PC-9 (cell line): ENCODE data around the gene COL25A1. TPM values are rescaled to one million over a fixed set of nuclear protein-coding genes. Genes with fewer than 3 reads are reported as not detected.

Experiments used
- BruUV-seq: library from RNA; stranded (reverse); fragments of 400-500 nt; replicated peaks from 2 replicates; lab custom pipeline; 2021; lab: Mats Ljungman, UMichigan
- CTCF ChIA-PET: fragments of 300-600 bp; sonication (Branson Sonifier 250); formaldehyde crosslinking; loops from one replicate; lab custom pipeline; 2022; ENCODE audit warnings: antibody characterized with exemption; lab: Charles Lee
- POLR2A ChIA-PET: fragments of 300-600 bp; sonication (Branson Sonifier 250); formaldehyde crosslinking; loops from one replicate; lab custom pipeline; 2022; ENCODE audit warnings: antibody characterized with exemption; ENCODE audit not compliant: unreplicated experiment; lab: Charles Lee
- DNase-seq, 2 experiments: peaks; one replicate each; pipeline versions ENCODE4 v3.0.0 to v3.0.0-alpha.2; 2015 to 2022; ENCODE audit warnings: mixed read lengths in 1 of 2
- H2AFZ ChIP-seq: fragments of 200-600 bp; sonication (generic); 2 replicates; pipeline ENCODE4 v1.8.1; 2017; ENCODE audit warnings: antibody characterized with exemption
- H3F3A ChIP-seq: fragments of 200-600 bp; sonication (generic); 2 replicates; pipeline ENCODE4 v1.8.1; 2017; ENCODE audit warnings: antibody characterized with exemption, mild to moderate bottlenecking, low read depth; ENCODE audit not compliant: insufficient read depth
- H3K27ac ChIP-seq: fragments of 200-600 bp; sonication (generic); 2 replicates; pipeline ENCODE4 v1.6.1; 2016; ENCODE audit warnings: mixed run types
- H3K27me3 ChIP-seq: fragments of 200-600 bp; sonication (generic); 2 replicates; pipeline ENCODE4 v1.6.1; 2016; ENCODE audit warnings: low read depth, mixed run types; ENCODE audit not compliant: insufficient read depth
- H3K36me3 ChIP-seq: fragments of 200-600 bp; sonication (generic); 2 replicates; pipeline ENCODE4 v1.6.1; 2016; ENCODE audit warnings: low read depth, mixed run types
- H3K4me1 ChIP-seq: fragments of 200-600 bp; sonication (generic); replicated peaks from 2 replicates; pipeline ENCODE4 v1.6.1; 2016; ENCODE audit warnings: mixed run types; ENCODE audit not compliant: insufficient read depth
- H3K4me2 ChIP-seq: fragments of 200-600 bp; sonication (generic); 2 replicates; pipeline ENCODE4 v1.6.1; 2017; ENCODE audit warnings: mixed run types
- H3K4me3 ChIP-seq: fragments of 200-600 bp; sonication (generic); 2 replicates; pipeline ENCODE4 v1.6.1; 2016; ENCODE audit warnings: mixed run types
- H3K79me2 ChIP-seq: fragments of 200-600 bp; sonication (generic); 2 replicates; pipeline ENCODE4 v1.6.1; 2017; ENCODE audit warnings: low read depth, mixed run types
- H3K9me2 ChIP-seq: fragments of 200-600 bp; sonication (generic); 2 replicates; pipeline ENCODE4 v1.8.1; 2017; ENCODE audit warnings: mild to moderate bottlenecking; ENCODE audit not compliant: insufficient read depth
- H3K9me3 ChIP-seq: fragments of 200-600 bp; sonication (generic); 2 replicates; pipeline ENCODE4 v1.8.1; 2016; ENCODE audit warnings: low read depth; ENCODE audit not compliant: insufficient read depth
- H4K20me1 ChIP-seq: fragments of 200-600 bp; sonication (generic); 2 replicates; pipeline ENCODE4 v1.8.1; 2017; ENCODE audit not compliant: insufficient read depth
- EZH2 ChIP-seq: fragments of 200-600 bp; sonication (generic); IDR thresholded peaks from 2 replicates; pipeline ENCODE4 v1.8.0; 2017; ENCODE audit warnings: antibody characterized with exemption, low read depth
- intact Hi-C: fragments of 100-400 bp; cut with micrococcal nuclease; formaldehyde crosslinking; loops from one replicate; pipeline ENCODE4 v1.10.0; 2022; ENCODE audit not compliant: unreplicated experiment
- total RNA-seq: library from RNA; stranded (reverse); gene quantifications from 2 replicates; pipeline ENCODE4 v1.2.3, GENCODE V29; 2021
- TF ChIP-seq, protein P1 (sequence below): fragments of 200-600 bp; sonication (generic); conservative IDR thresholded peaks from 2 replicates; pipeline ENCODE4 v1.6.1; 2017; ENCODE audit warnings: mixed run types, antibody characterized with exemption, mild to moderate bottlenecking, moderate library complexity

COL25A1 gene
- total RNA-seq, 1 experiment from 2014 or later: not detected

DNA sequence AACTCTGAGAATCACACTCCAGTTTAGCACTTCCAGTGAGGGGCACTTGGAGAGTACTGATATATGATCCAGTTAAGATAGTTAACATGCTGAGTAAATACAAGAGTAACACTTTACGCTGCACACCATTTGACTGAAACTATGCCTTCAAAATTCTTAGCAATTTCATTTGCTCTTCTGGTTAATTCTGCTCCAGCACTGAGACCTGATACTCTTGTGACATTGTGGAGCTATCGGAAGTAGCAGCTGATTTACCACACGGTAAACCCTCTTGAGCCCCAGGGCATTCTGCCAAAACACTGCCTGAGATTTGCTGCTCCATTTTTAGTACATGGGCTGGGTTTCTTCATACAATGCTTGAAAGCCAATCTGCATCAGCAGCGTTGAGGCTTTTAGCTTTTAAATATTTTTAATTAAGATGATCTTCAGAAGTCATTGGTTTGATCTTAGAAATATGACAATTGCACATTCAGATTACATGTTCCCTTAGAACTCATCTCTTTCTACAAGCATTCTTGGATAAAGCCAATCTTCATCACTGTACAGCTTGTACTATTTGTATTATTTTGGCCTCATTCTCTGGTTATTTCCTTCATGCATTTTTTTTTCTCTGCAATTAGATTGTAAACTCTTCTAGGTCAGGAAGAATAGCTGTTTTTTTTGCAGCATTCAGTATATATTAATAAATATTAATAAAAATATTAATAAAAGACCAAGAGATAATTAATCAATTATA is 471.8 kb downstream of the COL25A1 start:
- intact Hi-C loops: no loop called here
- H3K9me3 ChIP-seq: no peaks in the 10 kb centered on the region
- H3K79me2 ChIP-seq: no peaks in the 10 kb centered on the region

DNA sequence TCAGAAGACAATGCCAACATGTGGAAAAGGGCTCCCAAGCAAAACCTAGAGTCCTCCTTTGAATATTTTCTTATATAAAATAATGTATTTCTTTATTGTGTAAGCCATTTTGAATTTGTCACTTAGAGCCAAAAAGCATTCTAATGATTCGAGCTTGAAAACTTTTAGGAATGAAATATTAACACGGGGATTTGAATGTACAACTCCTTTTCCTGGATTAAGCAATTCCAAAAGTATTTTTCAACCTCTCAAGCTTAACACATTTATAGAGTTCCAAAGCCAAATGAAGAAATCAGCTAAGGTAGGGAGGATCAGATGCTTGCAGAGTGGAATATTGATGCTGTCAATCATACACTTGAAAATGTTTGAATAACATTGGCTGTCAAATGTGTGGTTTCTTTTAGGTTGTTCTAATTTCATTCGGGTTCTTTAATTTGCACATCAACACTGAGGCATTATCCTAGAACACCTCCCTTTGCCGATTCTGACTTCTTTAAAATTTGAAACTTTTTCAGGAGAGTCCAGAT is 472.4 kb downstream of the COL25A1 start:
- intact Hi-C loops: no loop called here
- BruUV-seq: no TSS peak

More for the DNA sequence above, 471.8 kb downstream of the COL25A1 start:
- CTCF ChIA-PET: no interaction called here
- Histone ChIP-seq H3K36me3 (no peaks in the 10 kb centered on the region), H3K4me3 (no peak overlapping the region), H3F3A (no peaks in the 10 kb centered on the region), H3K27ac (no peak overlapping the region), H3K27me3 (no peaks in the 10 kb centered on the region), H4K20me1 (no peaks in the 10 kb centered on the region), H3K4me2 (no peak overlapping the region), H3K4me1 (no peaks in the 10 kb centered on the region), H2AFZ (no peak overlapping the region), H3K9me2 (no peaks in the 10 kb centered on the region)
- TF ChIP-seq, protein P1, sequence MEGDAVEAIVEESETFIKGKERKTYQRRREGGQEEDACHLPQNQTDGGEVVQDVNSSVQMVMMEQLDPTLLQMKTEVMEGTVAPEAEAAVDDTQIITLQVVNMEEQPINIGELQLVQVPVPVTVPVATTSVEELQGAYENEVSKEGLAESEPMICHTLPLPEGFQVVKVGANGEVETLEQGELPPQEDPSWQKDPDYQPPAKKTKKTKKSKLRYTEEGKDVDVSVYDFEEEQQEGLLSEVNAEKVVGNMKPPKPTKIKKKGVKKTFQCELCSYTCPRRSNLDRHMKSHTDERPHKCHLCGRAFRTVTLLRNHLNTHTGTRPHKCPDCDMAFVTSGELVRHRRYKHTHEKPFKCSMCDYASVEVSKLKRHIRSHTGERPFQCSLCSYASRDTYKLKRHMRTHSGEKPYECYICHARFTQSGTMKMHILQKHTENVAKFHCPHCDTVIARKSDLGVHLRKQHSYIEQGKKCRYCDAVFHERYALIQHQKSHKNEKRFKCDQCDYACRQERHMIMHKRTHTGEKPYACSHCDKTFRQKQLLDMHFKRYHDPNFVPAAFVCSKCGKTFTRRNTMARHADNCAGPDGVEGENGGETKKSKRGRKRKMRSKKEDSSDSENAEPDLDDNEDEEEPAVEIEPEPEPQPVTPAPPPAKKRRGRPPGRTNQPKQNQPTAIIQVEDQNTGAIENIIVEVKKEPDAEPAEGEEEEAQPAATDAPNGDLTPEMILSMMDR: no peak
- TF ChIP-seq EZH2: no peak
- no peak for DNase-seq
- no TSS peak for BruUV-seq
- POLR2A ChIA-PET: no interaction called here

DNA sequence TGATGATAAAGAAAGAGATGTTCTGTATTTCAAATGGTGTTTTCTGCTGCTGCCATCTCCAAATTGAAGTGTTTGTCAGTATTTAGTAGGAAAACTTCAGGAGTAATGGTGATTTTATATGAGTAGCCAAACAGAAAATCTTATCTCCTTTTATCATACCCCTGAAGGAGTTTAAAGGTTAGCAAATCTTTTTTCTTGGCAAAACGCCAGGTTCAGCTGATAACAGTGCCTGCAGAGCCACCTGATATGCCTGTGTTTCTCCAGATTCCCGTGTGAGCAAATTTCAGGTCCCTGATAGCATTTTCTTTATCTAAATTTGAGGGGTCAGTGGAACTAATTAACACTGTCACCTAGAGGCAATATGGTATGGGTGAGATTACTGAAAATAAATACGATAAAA is 473.8 kb downstream of the COL25A1 start:
- H3K36me3 ChIP-seq: no peaks in the 10 kb centered on the region

More for the DNA sequence above, 472.4 kb downstream of the COL25A1 start:
- no peaks in the 10 kb centered on the region for H3K79me2 ChIP-seq
- no peaks in the 10 kb centered on the region for H3K27me3 ChIP-seq
- no peaks in the 10 kb centered on the region for H3F3A ChIP-seq
- no peaks in the 10 kb centered on the region for H3K9me3 ChIP-seq
- H3K4me2 ChIP-seq: no peak overlapping the region
- no peaks in the 10 kb centered on the region for H3K36me3 ChIP-seq
- DNase-seq: no peak
- H4K20me1 ChIP-seq: no peaks in the 10 kb centered on the region
- H3K4me3 ChIP-seq: no peak overlapping the region
- H3K4me1 ChIP-seq: no peaks in the 10 kb centered on the region
- POLR2A ChIA-PET: interaction anchor here (0.6 kb wide), 1 partner anchor 9 kb away, joined by 9 read pairs; no protein-coding TSS in a partner anchor
- H3K27ac ChIP-seq: no peak overlapping the region
- no peaks in the 10 kb centered on the region for H3K9me2 ChIP-seq
- no peak overlapping the region for H2AFZ ChIP-seq
- CTCF ChIA-PET: no interaction called here
- TF ChIP-seq EZH2: no peak
- TF ChIP-seq, protein P1: no peak

More for the DNA sequence above, 473.8 kb downstream of the COL25A1 start:
- ChIA-PET POLR2A (no interaction called here), CTCF (no interaction called here)
- no peak overlapping the region for H3K4me2 ChIP-seq
- BruUV-seq: no TSS peak
- no peaks in the 10 kb centered on the region for H3K9me3 ChIP-seq
- no peak overlapping the region for H2AFZ ChIP-seq
- H3K9me2 ChIP-seq: no peaks in the 10 kb centered on the region
- no peaks in the 10 kb centered on the region for H3K79me2 ChIP-seq
- no peaks in the 10 kb centered on the region for H4K20me1 ChIP-seq
- DNase-seq: no peak
- no peaks in the 10 kb centered on the region for H3K4me1 ChIP-seq
- H3F3A ChIP-seq: no peaks in the 10 kb centered on the region
- H3K27me3 ChIP-seq: no peaks in the 10 kb centered on the region
- TF ChIP-seq, protein P1: no peak
- no peak for TF ChIP-seq EZH2
- intact Hi-C loops: no loop called here
- no peak overlapping the region for H3K4me3 ChIP-seq
- H3K27ac ChIP-seq: no peak overlapping the region
